ENCODE measurements around the gene ATP6V1D. TPM values are rescaled to one million over a fixed set of nuclear protein-coding genes. Genes with fewer than 3 reads are reported as not detected.

The ATP6V1D gene
- total and polyA plus RNA-seq, 2 donors (not counting 1 experiment from before 2014, with no cell fraction given) = 91.5 to 120 TPM

DNA sequence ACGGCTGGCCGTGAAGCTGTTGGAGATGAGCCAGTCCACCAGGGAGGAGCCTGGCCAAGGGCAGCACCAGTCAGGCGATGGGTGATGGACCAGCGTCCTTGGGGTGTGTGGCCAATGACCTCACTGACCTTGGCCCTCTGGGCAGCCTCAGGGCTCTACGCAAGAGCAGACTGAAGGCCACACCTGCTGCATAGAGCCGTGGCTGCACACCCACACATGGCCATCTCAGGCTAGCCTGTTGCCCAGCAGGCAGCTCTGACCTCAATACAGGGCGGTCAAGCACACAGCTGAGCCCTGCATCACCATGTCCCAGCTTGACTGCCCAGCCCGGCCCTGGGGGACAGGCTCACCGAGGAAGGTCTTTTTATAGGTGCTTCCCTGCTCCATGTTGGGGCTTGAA lies 33.2 kb upstream of the ATP6V1D start:
- TF ChIP-seq EZH2 (IDR thresholded peaks at IDR 0.05; ENCODE audit: low read length, missing control alignments) = no peak
- TF ChIP-seq, protein P1, sequence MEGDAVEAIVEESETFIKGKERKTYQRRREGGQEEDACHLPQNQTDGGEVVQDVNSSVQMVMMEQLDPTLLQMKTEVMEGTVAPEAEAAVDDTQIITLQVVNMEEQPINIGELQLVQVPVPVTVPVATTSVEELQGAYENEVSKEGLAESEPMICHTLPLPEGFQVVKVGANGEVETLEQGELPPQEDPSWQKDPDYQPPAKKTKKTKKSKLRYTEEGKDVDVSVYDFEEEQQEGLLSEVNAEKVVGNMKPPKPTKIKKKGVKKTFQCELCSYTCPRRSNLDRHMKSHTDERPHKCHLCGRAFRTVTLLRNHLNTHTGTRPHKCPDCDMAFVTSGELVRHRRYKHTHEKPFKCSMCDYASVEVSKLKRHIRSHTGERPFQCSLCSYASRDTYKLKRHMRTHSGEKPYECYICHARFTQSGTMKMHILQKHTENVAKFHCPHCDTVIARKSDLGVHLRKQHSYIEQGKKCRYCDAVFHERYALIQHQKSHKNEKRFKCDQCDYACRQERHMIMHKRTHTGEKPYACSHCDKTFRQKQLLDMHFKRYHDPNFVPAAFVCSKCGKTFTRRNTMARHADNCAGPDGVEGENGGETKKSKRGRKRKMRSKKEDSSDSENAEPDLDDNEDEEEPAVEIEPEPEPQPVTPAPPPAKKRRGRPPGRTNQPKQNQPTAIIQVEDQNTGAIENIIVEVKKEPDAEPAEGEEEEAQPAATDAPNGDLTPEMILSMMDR (conservative IDR thresholded peaks at IDR 0.05 in 1 of 2, IDR thresholded peaks at IDR 0.05 in 1 of 2; ENCODE audit: low read depth in 1 of 2, low read length in 2 of 2) = no peak
- no peaks in the 10 kb centered on the region for H4K20me1 ChIP-seq (ENCODE audit: control insufficient read depth, extremely low read depth, insufficient read depth, low read length)
- H3K4me1 ChIP-seq (ENCODE audit: control insufficient read depth, extremely low read depth, insufficient read depth, low read length) = no peaks in the 10 kb centered on the region
- H2AFZ ChIP-seq (ENCODE audit: low read length) = no peak overlapping the region
- H3K9me3 ChIP-seq (ENCODE audit: control insufficient read depth, insufficient read depth, low read depth, low read length) = no peaks in the 10 kb centered on the region
- no peaks in the 10 kb centered on the region for H3K79me2 ChIP-seq (ENCODE audit: control insufficient read depth, insufficient read depth, low read length)
- H3K36me3 ChIP-seq (ENCODE audit: control insufficient read depth, insufficient read depth, low read length) = no peaks in the 10 kb centered on the region
- DNase-seq (ENCODE audit: low read depth in 2 of 2) = no peak
- H3K27ac ChIP-seq (ENCODE audit: insufficient read depth, low read length) = no peak overlapping the region
- H3K4me3 ChIP-seq (replicated peaks in 1 of 4; ENCODE audit: control extremely low read depth in 1 of 4, insufficient read depth in 1 of 4, low read depth in 3 of 4, low read length in 4 of 4) = no peak overlapping the region
- no peaks in the 10 kb centered on the region for H3K27me3 ChIP-seq (ENCODE audit: control insufficient read depth, insufficient read depth, low read length)
- no peak overlapping the region for H3K4me2 ChIP-seq (ENCODE audit: extremely low read depth, insufficient read depth, low read length)
- no peak overlapping the region for H3K9ac ChIP-seq (ENCODE audit: insufficient read depth, low read length)

DNA sequence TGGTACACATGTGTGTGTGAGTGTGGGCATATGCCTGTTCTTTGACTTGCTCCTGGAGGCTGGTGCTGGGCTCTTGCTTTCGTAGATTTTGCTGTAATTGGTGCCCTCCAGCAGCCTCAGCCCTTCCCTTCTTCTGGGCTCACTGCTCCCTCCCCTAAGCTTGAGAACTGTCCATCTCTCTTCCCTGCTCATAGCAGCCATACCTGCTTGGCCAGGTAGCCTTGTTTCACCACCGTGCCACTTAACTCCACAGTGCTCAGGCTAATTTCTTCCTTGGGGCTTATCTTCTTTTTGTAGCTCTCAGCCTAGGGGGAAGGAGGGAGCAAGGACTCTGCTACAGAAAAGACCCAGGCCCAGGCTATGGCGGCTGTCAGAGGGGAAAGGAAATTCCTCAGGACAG lies 32.5 kb upstream of the ATP6V1D start:
- H3K4me3 ChIP-seq (replicated peaks in 1 of 4; ENCODE audit: control extremely low read depth in 1 of 4, insufficient read depth in 1 of 4, low read depth in 3 of 4, low read length in 4 of 4) = no peak overlapping the region
- H3K27me3 ChIP-seq (ENCODE audit: control insufficient read depth, insufficient read depth, low read length) = no peaks in the 10 kb centered on the region
- no peak overlapping the region for H3K9ac ChIP-seq (ENCODE audit: insufficient read depth, low read length)
- H3K9me3 ChIP-seq (ENCODE audit: control insufficient read depth, insufficient read depth, low read depth, low read length) = no peaks in the 10 kb centered on the region
- no peaks in the 10 kb centered on the region for H3K79me2 ChIP-seq (ENCODE audit: control insufficient read depth, insufficient read depth, low read length)
- no peak overlapping the region for H3K27ac ChIP-seq (ENCODE audit: insufficient read depth, low read length)
- H4K20me1 ChIP-seq (ENCODE audit: control insufficient read depth, extremely low read depth, insufficient read depth, low read length) = no peaks in the 10 kb centered on the region
- H3K4me1 ChIP-seq (ENCODE audit: control insufficient read depth, extremely low read depth, insufficient read depth, low read length) = no peaks in the 10 kb centered on the region
- no peak for DNase-seq (ENCODE audit: low read depth in 2 of 2)
- H3K36me3 ChIP-seq (ENCODE audit: control insufficient read depth, insufficient read depth, low read length) = no peaks in the 10 kb centered on the region
- TF ChIP-seq, protein P1 (conservative IDR thresholded peaks at IDR 0.05 in 1 of 2, IDR thresholded peaks at IDR 0.05 in 1 of 2; ENCODE audit: low read depth in 1 of 2, low read length in 2 of 2) = no peak
- no peak for TF ChIP-seq EZH2 (IDR thresholded peaks at IDR 0.05; ENCODE audit: low read length, missing control alignments)
- no peak overlapping the region for H3K4me2 ChIP-seq (ENCODE audit: extremely low read depth, insufficient read depth, low read length)
- H2AFZ ChIP-seq (ENCODE audit: low read length) = no peak overlapping the region

DNA sequence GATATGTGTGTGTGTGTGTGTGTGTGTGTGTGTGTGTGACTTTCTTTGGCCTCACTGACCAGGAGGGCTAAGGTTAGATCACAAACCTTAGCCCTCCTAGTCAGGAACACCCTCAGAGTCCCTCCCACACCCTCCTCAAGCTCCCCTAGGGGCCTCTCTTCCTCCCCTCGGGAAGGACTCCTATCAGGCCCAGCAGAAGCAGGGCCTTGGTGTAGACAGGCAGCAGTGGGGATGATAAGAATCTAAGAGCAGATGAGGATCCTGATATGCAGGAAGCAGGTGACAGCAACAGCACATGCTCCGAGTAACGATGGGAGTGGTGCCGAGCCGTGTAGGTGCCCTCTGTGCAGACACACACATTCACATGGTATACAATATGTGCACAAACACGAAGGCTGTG lies 31.7 kb upstream of the ATP6V1D start:
- no peaks in the 10 kb centered on the region for H3K79me2 ChIP-seq (ENCODE audit: control insufficient read depth, insufficient read depth, low read length)
- no peak overlapping the region for H2AFZ ChIP-seq (ENCODE audit: low read length)
- no peaks in the 10 kb centered on the region for H3K9me3 ChIP-seq (ENCODE audit: control insufficient read depth, insufficient read depth, low read depth, low read length)
- no peaks in the 10 kb centered on the region for H3K27me3 ChIP-seq (ENCODE audit: control insufficient read depth, insufficient read depth, low read length)
- TF ChIP-seq EZH2 (IDR thresholded peaks at IDR 0.05; ENCODE audit: low read length, missing control alignments) = no peak
- TF ChIP-seq, protein P1 (conservative IDR thresholded peaks at IDR 0.05 in 1 of 2, IDR thresholded peaks at IDR 0.05 in 1 of 2; ENCODE audit: low read depth in 1 of 2, low read length in 2 of 2) = no peak
- H3K36me3 ChIP-seq (ENCODE audit: control insufficient read depth, insufficient read depth, low read length) = no peaks in the 10 kb centered on the region
- no peak overlapping the region for H3K4me3 ChIP-seq (replicated peaks in 1 of 4; ENCODE audit: control extremely low read depth in 1 of 4, insufficient read depth in 1 of 4, low read depth in 3 of 4, low read length in 4 of 4)
- H3K27ac ChIP-seq (ENCODE audit: insufficient read depth, low read length) = no peak overlapping the region
- no peaks in the 10 kb centered on the region for H3K4me1 ChIP-seq (ENCODE audit: control insufficient read depth, extremely low read depth, insufficient read depth, low read length)
- no peaks in the 10 kb centered on the region for H4K20me1 ChIP-seq (ENCODE audit: control insufficient read depth, extremely low read depth, insufficient read depth, low read length)
- H3K4me2 ChIP-seq (ENCODE audit: extremely low read depth, insufficient read depth, low read length) = no peak overlapping the region
- DNase-seq (ENCODE audit: low read depth in 2 of 2) = no peak
- H3K9ac ChIP-seq (ENCODE audit: insufficient read depth, low read length) = no peak overlapping the region
